SK-N-DZ (cell line): Measurements from ENCODE around the gene METRNL.
"Not testable (repeated sequence)": the region's sequence is repeated elsewhere in the genome, so short reads cannot be mapped to it uniquely, and the experiment has no call there.

ENCODE experiments used
- DNase-seq: peaks from one replicate; pipeline ENCODE4 v3.0.0-alpha.2; 2015; ENCODE audit warnings: low spot score

The METRNL gene

DNA sequence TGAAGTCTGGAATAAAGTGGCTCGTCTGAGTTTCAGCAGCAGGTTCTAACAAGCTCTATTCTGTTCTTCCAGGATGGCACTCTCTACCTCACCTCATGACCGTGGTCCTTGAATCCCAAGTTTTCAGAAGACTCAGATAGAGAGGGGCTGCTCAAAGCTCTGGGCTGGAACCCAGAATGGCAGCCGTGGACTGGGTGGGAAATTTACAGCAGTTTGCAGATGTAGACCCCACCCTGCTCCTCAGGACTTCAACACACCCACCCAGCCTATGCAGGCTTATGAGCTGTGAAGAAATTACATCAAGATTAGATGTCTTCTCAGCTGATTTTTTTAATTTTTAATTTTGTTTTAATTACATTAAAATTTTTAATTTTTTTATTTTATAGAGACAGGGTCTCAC is 59.4 kb downstream of the METRNL start:
- DNase-seq, result no peak

DNA sequence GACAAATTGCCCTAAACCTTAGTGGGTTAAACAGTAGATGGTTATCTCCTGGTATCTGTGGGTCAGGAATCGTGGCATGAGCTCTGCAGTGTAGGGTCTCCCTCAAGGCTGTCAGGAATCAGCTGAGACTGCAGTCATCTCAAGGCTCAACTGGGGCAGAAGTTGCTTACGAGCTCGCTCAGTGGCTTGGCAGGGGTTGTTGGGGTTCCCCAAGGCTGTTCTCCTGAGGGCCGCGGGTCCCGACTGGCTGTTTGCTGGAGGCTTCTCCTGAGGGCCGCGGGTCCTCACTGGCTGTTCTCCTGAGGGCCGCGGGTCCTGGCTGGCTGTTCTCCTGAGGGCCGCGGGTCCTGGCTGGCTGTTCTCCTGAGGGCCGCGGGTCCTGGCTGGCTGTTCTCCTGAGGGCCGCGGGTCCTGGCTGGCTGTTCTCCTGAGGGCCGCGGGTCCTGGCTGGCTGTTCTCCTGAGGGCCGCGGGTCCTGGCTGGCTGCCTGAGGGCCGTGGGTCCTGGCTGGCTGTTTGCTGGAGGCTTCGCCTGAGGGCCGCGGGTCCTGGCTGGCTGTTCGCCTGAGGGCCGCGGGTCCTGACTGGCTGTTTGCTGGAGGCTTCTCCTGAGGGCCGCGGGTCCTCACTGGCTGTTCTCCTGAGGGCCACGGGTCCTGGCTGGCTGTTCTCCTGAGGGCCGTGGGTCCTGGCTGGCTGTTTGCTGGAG is 60.3 kb downstream of the METRNL start:
- not testable (repeated sequence) for DNase-seq

DNA sequence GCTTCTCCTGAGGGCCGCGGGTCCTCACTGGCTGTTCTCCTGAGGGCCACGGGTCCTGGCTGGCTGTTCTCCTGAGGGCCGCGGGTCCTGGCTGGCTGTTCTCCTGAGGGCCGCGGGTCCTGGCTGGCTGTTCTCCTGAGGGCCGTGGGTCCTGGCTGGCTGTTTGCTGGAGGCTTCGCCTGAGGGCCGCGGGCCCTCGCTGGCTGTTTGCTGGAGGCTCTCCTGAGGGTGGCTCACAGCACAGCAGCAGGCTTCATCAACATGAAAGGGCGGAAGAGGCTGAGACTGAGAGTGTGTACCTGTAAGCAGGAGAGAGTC is 60.8 kb downstream of the METRNL start:
- not testable (repeated sequence) for DNase-seq

DNA sequence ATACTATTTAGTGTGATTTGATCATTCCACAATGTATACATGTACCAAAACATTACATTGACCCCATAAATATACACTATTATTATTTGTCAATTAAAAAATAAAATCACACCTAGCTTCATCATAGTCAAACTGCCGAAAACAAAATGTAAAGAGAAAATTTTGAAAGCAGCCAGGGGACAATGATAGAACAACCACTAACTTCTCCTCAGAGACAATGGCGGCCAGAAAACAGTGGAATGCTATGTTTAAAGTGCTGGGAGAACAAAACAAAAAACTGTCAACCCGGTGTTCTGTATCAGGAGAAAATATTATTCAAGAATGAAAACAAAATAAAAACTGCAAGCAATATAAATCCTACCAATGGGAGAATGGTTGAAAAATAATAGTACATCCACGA is 63.2 kb downstream of the METRNL start:
- DNase-seq, result no peak

DNA sequence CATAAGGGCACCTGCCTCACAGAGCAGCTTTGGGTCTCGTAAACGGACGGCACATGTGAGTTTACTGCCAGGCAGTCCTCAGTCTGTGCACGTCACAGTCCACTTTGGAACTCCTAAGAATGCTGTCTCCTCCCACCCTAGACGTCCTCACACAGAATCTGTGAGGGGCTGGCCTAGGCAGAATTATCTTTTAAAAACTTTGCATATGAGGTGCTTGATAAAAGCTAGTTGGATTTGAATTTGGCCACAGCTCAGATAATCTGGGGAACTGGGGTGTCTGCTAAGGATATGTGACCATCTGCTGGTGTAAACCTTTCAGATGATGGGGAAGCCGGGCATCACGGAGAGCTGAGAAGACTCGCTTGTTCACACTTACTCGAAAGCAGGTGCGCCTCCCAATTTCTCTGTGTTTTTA is 64.4 kb downstream of the METRNL start:
- DNase-seq, result no peak
